Chondrocyte (in vitro differentiated cells): ENCODE data around the gene CPNE6. TPM values are rescaled to one million over a fixed set of nuclear protein-coding genes. Genes with fewer than 3 reads are reported as not detected.
A peak's percentile ranks its signal among the peaks of the same experiment; 100 is the strongest.

Experiments used
- DNase-seq: peaks from one replicate; pipeline ENCODE4 v3.0.0; 2021; ENCODE audit warnings: mixed read lengths, low spot score
- H3K27ac Mint-ChIP-seq: one replicate; pipeline ENCODE4 v1.8.0; 2021; ENCODE audit warnings: mild to moderate bottlenecking, moderate library complexity, mixed read lengths; ENCODE audit not compliant: unreplicated experiment
- H3K27me3 Mint-ChIP-seq: 2 replicates; pipeline ENCODE4 v1.8.0; 2021; ENCODE audit warnings: low read depth, mixed read lengths
- H3K36me3 Mint-ChIP-seq: 2 replicates; pipeline ENCODE4 v1.8.0; 2021; ENCODE audit warnings: low read depth, mixed read lengths
- H3K4me1 Mint-ChIP-seq: 2 replicates; pipeline ENCODE4 v1.8.0; 2021; ENCODE audit warnings: low read depth, mild to moderate bottlenecking, mixed read lengths
- H3K4me3 Mint-ChIP-seq: one replicate; pipeline ENCODE4 v1.8.0; 2021; ENCODE audit warnings: mild to moderate bottlenecking, moderate library complexity, mixed read lengths; ENCODE audit not compliant: unreplicated experiment
- H3K9me3 Mint-ChIP-seq: 2 replicates; pipeline ENCODE4 v1.8.0; 2021; ENCODE audit warnings: low read depth, mixed read lengths
- CTCF ChIP-seq: fragments of 200-600 bp; sonication (generic); IDR thresholded peaks from 2 replicates; pipeline ENCODE4 v1.5.0; 2021; ENCODE audit warnings: antibody characterized with exemption, mild to moderate bottlenecking, moderate library complexity
- total RNA-seq: library from RNA; stranded (reverse); gene quantifications from 3 replicates; pipeline ENCODE4 v1.2.1, GENCODE V29; 2021

CPNE6 gene
- total RNA-seq, 1 donor from 2014 or later, result not detected

GRCh38 chr14:24065408-24065807, 6.0 kb upstream of the CPNE6 start:
- TF ChIP-seq CTCF, result no peak
- Mint-ChIP-seq H3K27me3 (peaks cover 24% of the 10 kb centered on the region), H3K27ac (no peak overlapping the region)

GRCh38 chr14:24066496-24067132, 4.7 kb upstream of the CPNE6 start:
- no peaks in the 10 kb centered on the region for H3K9me3 Mint-ChIP-seq
- no peak overlapping the region for H3K27ac Mint-ChIP-seq
- no peak overlapping the region for H3K4me3 Mint-ChIP-seq
- DNase-seq, result no peak
- no peaks in the 10 kb centered on the region for H3K4me1 Mint-ChIP-seq
- H3K36me3 Mint-ChIP-seq, result no peaks in the 10 kb centered on the region
- H3K27me3 Mint-ChIP-seq, result peaks cover 27% of the 10 kb centered on the region
- TF ChIP-seq CTCF, result no peak

More at GRCh38 chr14:24065408-24065807, 6.0 kb upstream of the CPNE6 start:
- H3K36me3 Mint-ChIP-seq, result no peaks in the 10 kb centered on the region
- H3K4me1 Mint-ChIP-seq, result no peaks in the 10 kb centered on the region
- no peak overlapping the region for H3K4me3 Mint-ChIP-seq
- H3K9me3 Mint-ChIP-seq, result no peaks in the 10 kb centered on the region
- no peak for DNase-seq

- no peaks in the 10 kb centered on the region for H3K9me3 Mint-ChIP-seq
- H3K27me3 Mint-ChIP-seq, result peaks cover 27% of the 10 kb centered on the region
- peak; percentile 56 for DNase-seq
- H3K4me1 Mint-ChIP-seq, result no peaks in the 10 kb centered on the region
- no peak overlapping the region for H3K27ac Mint-ChIP-seq
- H3K36me3 Mint-ChIP-seq, result no peaks in the 10 kb centered on the region
- H3K4me3 Mint-ChIP-seq, result no peak overlapping the region
- TF ChIP-seq CTCF, result no peak
Measured at GRCh38 chr14:24067133-24068082, 4.0 kb upstream of the CPNE6 start.

- TF ChIP-seq CTCF, result no peak
- Mint-ChIP-seq H3K36me3 (no peaks in the 10 kb centered on the region), H3K27ac (no peak overlapping the region), H3K4me3 (no peak overlapping the region), H3K9me3 (no peaks in the 10 kb centered on the region), H3K27me3 (peaks cover 26% of the 10 kb centered on the region), H3K4me1 (no peaks in the 10 kb centered on the region)
- peak; percentile 59 for DNase-seq
Measured at GRCh38 chr14:24068711-24069410, 2.5 kb upstream of the CPNE6 start.

GRCh38 chr14:24069411-24069735, 2.0 kb upstream of the CPNE6 start:
- H3K27ac Mint-ChIP-seq, result no peak overlapping the region
- H3K36me3 Mint-ChIP-seq, result no peaks in the 10 kb centered on the region
- H3K4me1 Mint-ChIP-seq, result no peaks in the 10 kb centered on the region
- no peak overlapping the region for H3K4me3 Mint-ChIP-seq
- no peak for TF ChIP-seq CTCF
- H3K9me3 Mint-ChIP-seq, result no peaks in the 10 kb centered on the region
- DNase-seq, result no peak
- peaks cover 26% of the 10 kb centered on the region for H3K27me3 Mint-ChIP-seq
